Right lobe of liver (tissue), 6 donors: ENCODE data around the gene CDH4. TPM values are rescaled to one million over a fixed set of nuclear protein-coding genes. Genes with fewer than 3 reads are reported as not detected.

Experiments
- ATAC-seq, 4 donors: fragments of 200-7000 bp; cut with Tn5 transposase; one replicate each; pipeline ENCODE4 v1.9.1; 2020; ENCODE audit warnings: mild to moderate bottlenecking in 4 of 4, moderate library complexity in 4 of 4
- DNase-seq, 3 donors: peaks; one replicate each; pipeline ENCODE4 v3.0.0-alpha.2; 2020
- H3K27ac ChIP-seq, 3 donors: fragments of 200-600 bp; one replicate each; pipeline ENCODE4 v1.8.0; 2022
- H3K27me3 ChIP-seq, 2 donors: fragments of 200-600 bp; one replicate each; pipeline ENCODE4 v1.8.0; 2022
- H3K36me3 ChIP-seq, 4 donors: fragments of 200-600 bp; sonication (generic) in 1 of 4; one replicate each; pipeline versions ENCODE4 v1.5.1 to v1.8.0; 2017 to 2022; ENCODE audit warnings: control low read depth in 1 of 4
- H3K4me1 ChIP-seq, 4 donors: fragments of 200-600 bp; sonication (generic) in 1 of 4; one replicate each; pipeline versions ENCODE4 v1.5.1 to v1.8.0; 2017 to 2022; ENCODE audit warnings: control low read depth in 1 of 4
- H3K4me3 ChIP-seq, 3 donors: fragments of 200-600 bp; one replicate each; pipeline ENCODE4 v1.8.0; 2022
- H3K9me3 ChIP-seq, 4 donors: fragments of 200-600 bp; sonication (generic) in 1 of 4; one replicate each; pipeline versions ENCODE4 v1.5.1 to v1.8.0; 2017 to 2022; ENCODE audit warnings: control low read depth in 1 of 4
- CTCF ChIP-seq, 4 donors: fragments of 200-600 bp in 3 of 4; fragments of 450-650 bp in 1 of 4; IDR thresholded peaks; one replicate each; pipeline versions ENCODE4 v1.5.1 to v1.8.0; 2016 to 2022; ENCODE audit warnings: antibody characterized with exemption in 4 of 4, mild to moderate bottlenecking in 2 of 4
- POLR2A ChIP-seq: fragments of 450-650 bp; IDR thresholded peaks from one replicate; pipeline ENCODE4 v1.6.1; 2017; ENCODE audit warnings: antibody characterized with exemption, mild to moderate bottlenecking
- WGBS: methylation state at CpG from one replicate; pipeline ENCODE4 v1.1.6; 2018; ENCODE audit warnings: low coverage, low lambda C conversion rate; ENCODE audit not compliant: insufficient coverage; ENCODE audit errors: missing lambda C conversion rate; 5-methylcytosine and 5-hydroxymethylcytosine counted together
- intact Hi-C, 2 donors: fragments of 100-400 bp; cut with DNase I; formaldehyde crosslinking; loops; one replicate each; pipeline versions ENCODE4 v1.11.2 to v1.14.1; 2022
- total RNA-seq, 6 experiments: library from RNA; depleted of rRNA in 2 of 6; stranded (reverse); fragments of >200 nt in 2 of 6; fragmentation: NEBNext Ultra II Directional in 3 of 6; extraction: Animal tissue kit (Norgen Biotek cat#: 25700) in 3 of 6; gene quantifications; one replicate each; pipeline versions ENCODE4 v1.1.0 to v1.2.4, GENCODE V29; 2016 to 2023
- donor health status: DM: no; HTN: yes; CAD: no.
- donor health status: DM: no; HTN: no; CAD: no.
- donor health status: DM: no; HTN: no; CAD: no.
- donor health status: DM: no; HTN: yes; CAD: no.
- donor health status: DM: no; HTN: yes; CAD: no.

Gene CDH4
- total RNA-seq, 6 experiments from 2014 or later, result 0.02 to 0.14 (median 0.09) TPM; not detected in 3

- H3K9me3 ChIP-seq, result no peaks in the 10 kb centered on the region
- H3K4me1 ChIP-seq, result no peaks in the 10 kb centered on the region
- H3K36me3 ChIP-seq, result no peaks in the 10 kb centered on the region
- WGBS, result 49% methylated on average over 5 of the region's 6 CpGs
- DNase-seq, result peak in 1 of 3 donors; percentile 30
- no peak overlapping the region for H3K27ac ChIP-seq
- H3K4me3 ChIP-seq, result no peak overlapping the region
- TF ChIP-seq CTCF (IDR thresholded peaks at IDR 0.05) (no peak), POLR2A (no peak)
- ATAC-seq, result no peak
- H3K27me3 ChIP-seq, result no peaks in the 10 kb centered on the region
- intact Hi-C loops, result no loop called here
Measured at GRCh38 chr20:61791995-61792394, 539.9 kb downstream of the CDH4 start.

- Histone ChIP-seq H3K4me1 (no peaks in the 10 kb centered on the region), H3K4me3 (no peak overlapping the region), H3K27me3 (no peaks in the 10 kb centered on the region), H3K27ac (no peak overlapping the region), H3K9me3 (no peaks in the 10 kb centered on the region), H3K36me3 (no peaks in the 10 kb centered on the region)
- no peak for TF ChIP-seq POLR2A
- no peak for TF ChIP-seq CTCF (IDR thresholded peaks at IDR 0.05)
- intact Hi-C loops, result no loop called here
- ATAC-seq (no peak), DNase-seq (no peak)
- WGBS, result 50% methylated on average over 9 of the region's 15 CpGs
Measured at GRCh38 chr20:61795669-61796630, 543.9 kb downstream of the CDH4 start.

- no peaks in the 10 kb centered on the region for H3K36me3 ChIP-seq
- DNase-seq (no peak), ATAC-seq (no peak)
- H3K27ac ChIP-seq, result no peak overlapping the region
- no peak for TF ChIP-seq POLR2A
- no peak for TF ChIP-seq CTCF (IDR thresholded peaks at IDR 0.05)
- no peaks in the 10 kb centered on the region for H3K9me3 ChIP-seq
- whole genome bisulfite sequencing, result 32% methylated on average over 4 of the region's 11 CpGs
- no peak overlapping the region for H3K4me3 ChIP-seq
- no peaks in the 10 kb centered on the region for H3K27me3 ChIP-seq
- no peaks in the 10 kb centered on the region for H3K4me1 ChIP-seq
- intact Hi-C loops, result no loop called here
Measured at GRCh38 chr20:61796738-61797137, 544.7 kb downstream of the CDH4 start.

GRCh38 chr20:61797200-61797599 lies 545.1 kb downstream of the CDH4 start:
- Histone ChIP-seq H3K36me3 (no peaks in the 10 kb centered on the region), H3K9me3 (no peaks in the 10 kb centered on the region), H3K27ac (no peak overlapping the region), H3K4me1 (no peaks in the 10 kb centered on the region), H3K27me3 (no peaks in the 10 kb centered on the region), H3K4me3 (no peak overlapping the region)
- ATAC-seq (no peak), DNase-seq (no peak)
- intact Hi-C loops, result no loop called here
- WGBS, result 54% methylated on average over 5 of the region's 7 CpGs
- no peak for TF ChIP-seq POLR2A
- no peak for TF ChIP-seq CTCF (IDR thresholded peaks at IDR 0.05)
